ENCODE measurements around the gene FAM98B. TPM values are rescaled to one million over a fixed set of nuclear protein-coding genes. Genes with fewer than 3 reads are reported as not detected.

FAM98B gene
- total and polyA plus RNA-seq, 10 donors: 5.7 to 32.3 (median 16.4) TPM

GRCh38 chr15:38438031-38438986 lies 15.6 kb upstream of the FAM98B start:
- intact Hi-C loops (cut with DNase I; ENCODE audit: low total_unique reads): no loop called here
- WGBS, 5 donors: 50 to 94% (median 65%) methylated on average over 2 of the region's 2 CpGs
- Histone ChIP-seq H3K4me1 (peaks cover 0 to 10% (median 7%) of the 10 kb centered on the region in 6 donors), H3K27me3 (replicated peaks in 1 of 7) (peaks cover 0 to 13% (median 0%) of the 10 kb centered on the region in 7 donors), H3K36me3 (no peaks in the 10 kb centered on the region), H3K4me3 (no peak overlapping the region), H3K27ac (no peak overlapping the region), H3K9me3 (peaks cover 0 to 11% (median 4%) of the 10 kb centered on the region in 8 donors)
- DNase-seq: no peak
- TF ChIP-seq POLR2A (IDR thresholded peaks at IDR 0.05) (no peak), POLR2AphosphoS5 (IDR thresholded peaks at IDR 0.05) (no peak), CTCF (IDR thresholded peaks at IDR 0.05 in 8 of 11, conservative IDR thresholded peaks at IDR 0.05 in 3 of 11) (no peak)

GRCh38 chr15:38440353-38441129 lies 13.4 kb upstream of the FAM98B start:
- H3K4me3 ChIP-seq: no peak overlapping the region
- H3K4me1 ChIP-seq: peaks cover 0 to 10% (median 7%) of the 10 kb centered on the region in 6 donors
- DNase-seq: peak; percentile 72
- WGBS, 5 donors: 23 to 34% (median 28%) methylated on average over 7 to 9 of the region's 9 CpGs
- H3K27ac ChIP-seq: no peak overlapping the region
- peak; percentile 74 to 95 (median 89) for TF ChIP-seq CTCF (IDR thresholded peaks at IDR 0.05 in 8 of 11, conservative IDR thresholded peaks at IDR 0.05 in 3 of 11)
- TF ChIP-seq POLR2A (IDR thresholded peaks at IDR 0.05): no peak
- H3K9me3 ChIP-seq: peaks cover 0 to 11% (median 4%) of the 10 kb centered on the region in 8 donors
- no peaks in the 10 kb centered on the region for H3K36me3 ChIP-seq
- peaks cover 0 to 13% (median 0%) of the 10 kb centered on the region in 7 donors for H3K27me3 ChIP-seq (replicated peaks in 1 of 7)
- intact Hi-C loops (cut with DNase I; ENCODE audit: low total_unique reads): loop anchor here (10.0 kb wide), 1 partner anchor 254 kb away; no protein-coding TSS in a partner anchor

DNA sequence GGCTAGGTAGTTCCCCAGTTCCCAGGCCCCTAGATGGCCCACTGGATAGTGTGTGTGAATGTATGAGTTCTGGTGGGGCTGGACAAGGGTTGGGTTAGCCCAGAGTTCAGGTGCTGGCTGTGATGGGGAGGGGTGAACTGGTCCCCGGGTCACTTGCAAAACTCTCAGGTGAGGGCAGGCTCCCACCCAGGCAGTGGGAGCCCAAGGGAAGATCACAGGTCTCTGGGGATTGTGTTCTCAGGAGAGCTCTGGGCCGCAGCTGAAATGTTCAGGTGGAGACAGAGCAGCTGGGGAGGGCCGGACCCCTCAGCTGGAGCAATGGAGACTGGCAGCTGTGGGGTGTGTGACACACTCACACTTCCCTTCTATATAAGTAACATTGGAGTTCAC lies 12.8 kb upstream of the FAM98B start:
- H3K4me3 ChIP-seq: no peak overlapping the region
- 85 to 95% (median 93%) methylated on average over 3 of the region's 3 CpGs for WGBS, 5 donors
- intact Hi-C loops (cut with DNase I; ENCODE audit: low total_unique reads): loop anchor here (10.0 kb wide), 1 partner anchor 254 kb away; no protein-coding TSS in a partner anchor
- no peak overlapping the region for H3K27ac ChIP-seq
- H3K27me3 ChIP-seq (replicated peaks in 1 of 7): peaks cover 0 to 13% (median 0%) of the 10 kb centered on the region in 7 donors
- H3K4me1 ChIP-seq: peaks cover 0 to 10% (median 7%) of the 10 kb centered on the region in 6 donors
- H3K9me3 ChIP-seq: peaks cover 0 to 11% (median 4%) of the 10 kb centered on the region in 8 donors
- no peak for DNase-seq
- H3K36me3 ChIP-seq: no peaks in the 10 kb centered on the region
- TF ChIP-seq CTCF (IDR thresholded peaks at IDR 0.05 in 8 of 11, conservative IDR thresholded peaks at IDR 0.05 in 3 of 11) (no peak), POLR2AphosphoS5 (IDR thresholded peaks at IDR 0.05) (no peak), POLR2A (IDR thresholded peaks at IDR 0.05) (no peak)

All from spleen (tissue), 11 donors.